ENCODE results near the gene ACTR2. TPM values are rescaled to one million over a fixed set of nuclear protein-coding genes. Genes with fewer than 3 reads are reported as not detected.
"Not testable (repeated sequence)": the region's sequence is repeated elsewhere in the genome, so short reads cannot be mapped to it uniquely, and the experiment has no call there.

ACTR2 gene
- total and polyA plus RNA-seq, 2 of the 13 experiments (the other 11 are each of a cell fraction or from before 2014, with no cell fraction given): 51.2 to 100 TPM

DNA sequence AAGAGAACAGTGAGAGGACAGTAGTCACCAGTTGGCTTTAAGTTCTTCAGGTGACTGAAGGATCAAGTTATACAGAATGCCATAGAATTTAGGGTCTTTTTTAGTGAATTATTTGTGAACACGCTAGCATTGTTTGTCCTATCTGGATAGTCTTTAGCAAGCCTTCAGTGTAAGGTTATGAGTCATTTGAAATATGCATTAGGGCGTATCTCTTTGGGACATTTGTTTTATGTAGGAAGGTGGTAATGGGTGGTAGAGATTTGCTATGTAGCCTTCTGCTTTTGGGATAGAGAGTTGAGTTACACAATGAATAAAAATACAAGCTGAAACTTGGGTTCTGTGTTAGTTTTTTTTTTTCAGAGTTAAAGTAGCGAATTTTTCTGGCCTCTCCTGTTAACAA is 13.0 kb downstream of the ACTR2 start:
- BruUV-seq (replicated peaks): no TSS peak
- in situ Hi-C loops (cut with HindIII; ENCODE audit: extremely low pct_ligation_motif_present, low pct_unique_long_range_greater_than_20kb): no loop called here
- intact Hi-C loops (cut with micrococcal nuclease; ENCODE audit: unreplicated experiment): no loop called here
- Histone ChIP-seq H3K4me2 (ENCODE audit: low read depth, low read length) (no peak overlapping the region), H3K79me2 (ENCODE audit: insufficient read depth, low read length) (peaks cover 25% of the 10 kb centered on the region), H3K27me3 (ENCODE audit: control insufficient read depth in 1 of 2, insufficient read depth in 2 of 2, low read length in 2 of 2) (no peaks in the 10 kb centered on the region), H3K36me3 (replicated peaks in 1 of 2; ENCODE audit: control insufficient read depth in 1 of 2, insufficient read depth in 2 of 2, low read length in 2 of 2) (peaks cover 6 to 30% of the 10 kb centered on the region in 2 experiments), H3K4me3 (replicated peaks in 1 of 3; ENCODE audit: insufficient read depth in 1 of 3, low read depth in 2 of 3, low read length in 3 of 3) (no peak overlapping the region), H3K4me1 (ENCODE audit: insufficient read depth, low read length) (peaks cover 10% of the 10 kb centered on the region), H3K9me3 (ENCODE audit: low read length) (no peaks in the 10 kb centered on the region), H3K9ac (ENCODE audit: insufficient read depth, low read depth, low read length) (no peak overlapping the region), H2AFZ (ENCODE audit: low read length) (no peak overlapping the region), H3K27ac (ENCODE audit: extremely low read length, insufficient read depth, low read length) (no peak overlapping the region), H4K20me1 (ENCODE audit: insufficient read depth, low read length) (no peaks in the 10 kb centered on the region; the same call in 1 of the 2 replicates)
- ATAC-seq (no peak), FAIRE-seq (no peak), DNase-seq (ENCODE audit: low spot score) (no peak)
- ChIA-PET POLR2A (no interaction called here), CTCF (ENCODE audit: low intra/inter-chr PET ratio, low total read pairs) (no interaction called here)
- 94% methylated on average over 3 of the region's 3 CpGs for WGBS (ENCODE audit: low lambda C conversion rate)
- TF ChIP-seq SAFB2 (CRISPR knock-in tag; IDR thresholded peaks at IDR 0.05; ENCODE audit: borderline replicate concordance, low read depth): no peak
- TF ChIP-seq ZNF354B (CRISPR knock-in tag; IDR thresholded peaks at IDR 0.05): no peak
- TF ChIP-seq LBX2 (CRISPR knock-in tag; IDR thresholded peaks at IDR 0.05; ENCODE audit: borderline replicate concordance): no peak
- TF ChIP-seq ATF7 (IDR thresholded peaks at IDR 0.05): no peak
- TF ChIP-seq ATF7 (CRISPR knock-in tag; IDR thresholded peaks at IDR 0.05): no peak
- TF ChIP-seq MAFG (CRISPR knock-in tag; IDR thresholded peaks at IDR 0.05): no peak
- TF ChIP-seq AHDC1 (CRISPR knock-in tag; IDR thresholded peaks at IDR 0.05; ENCODE audit: borderline replicate concordance): no peak
- TF ChIP-seq NFE2L2 (IDR thresholded peaks at IDR 0.05; ENCODE audit: low read length): no peak
- TF ChIP-seq PHF20 (CRISPR knock-in tag; IDR thresholded peaks at IDR 0.05): no peak
- TF ChIP-seq THAP7 (CRISPR knock-in tag; IDR thresholded peaks at IDR 0.05): no peak

GRCh38 chr2:65244452-65244851 is 16.8 kb downstream of the ACTR2 start:
- H3K79me2 ChIP-seq (ENCODE audit: insufficient read depth, low read length); H3K4me1 ChIP-seq (ENCODE audit: insufficient read depth, low read length); H3K4me3 ChIP-seq (replicated peaks in 1 of 3; ENCODE audit: insufficient read depth in 1 of 3, low read depth in 2 of 3, low read length in 3 of 3); DNase-seq (ENCODE audit: low spot score); H4K20me1 ChIP-seq (ENCODE audit: insufficient read depth, low read length); H3K9ac ChIP-seq (ENCODE audit: insufficient read depth, low read depth, low read length); H2AFZ ChIP-seq (ENCODE audit: low read length); FAIRE-seq; ATAC-seq; H3K9me3 ChIP-seq (ENCODE audit: low read length); intact Hi-C loops (cut with micrococcal nuclease; ENCODE audit: unreplicated experiment); in situ Hi-C loops (cut with HindIII; ENCODE audit: extremely low pct_ligation_motif_present, low pct_unique_long_range_greater_than_20kb); CTCF ChIA-PET (ENCODE audit: low intra/inter-chr PET ratio, low total read pairs); H3K4me2 ChIP-seq (ENCODE audit: low read depth, low read length); H3K27me3 ChIP-seq (ENCODE audit: control insufficient read depth in 1 of 2, insufficient read depth in 2 of 2, low read length in 2 of 2); H3K27ac ChIP-seq (ENCODE audit: extremely low read length, insufficient read depth, low read length); BruUV-seq (replicated peaks): not testable (repeated sequence)
- POLR2A ChIA-PET: interaction anchor here (0.7 kb wide), 1 partner anchor 8 kb away, joined by 3 read pairs; no protein-coding TSS in a partner anchor
- 93% methylated on average over 2 of the region's 2 CpGs for WGBS (ENCODE audit: low lambda C conversion rate)
- H3K36me3 ChIP-seq (replicated peaks in 1 of 2; ENCODE audit: control insufficient read depth in 1 of 2, insufficient read depth in 2 of 2, low read length in 2 of 2): peaks cover 7 to 53% of the 10 kb centered on the region in 2 experiments

Measured in HepG2 (cell line).